GM23338 (cell line): ENCODE measurements around the gene ADGRV1.
"Not testable (repeated sequence)": the region's sequence is repeated elsewhere in the genome, so short reads cannot be mapped to it uniquely, and the experiment has no call there.

Experiments used
- CTCF ChIP-seq, 2 experiments: fragments of 200-600 bp in 1 of 2; sonication (generic) in 1 of 2; conservative IDR thresholded peaks; 2 replicates each; pipeline versions ENCODE4 v1.5.1 to v1.6.1; 2016 to 2017; ENCODE audit warnings: antibody characterized with exemption in 2 of 2, low read depth in 2 of 2, mild to moderate bottlenecking in 2 of 2, moderate library complexity in 1 of 2
- EZH2 ChIP-seq: fragments of 200-600 bp; sonication (generic); IDR thresholded peaks from one replicate; pipeline ENCODE4 v1.8.0; 2017; ENCODE audit warnings: antibody characterized with exemption, mild to moderate bottlenecking, low read depth; ENCODE audit not compliant: unreplicated experiment
- POLR2AphosphoS5 ChIP-seq: IDR thresholded peaks from 2 replicates; pipeline ENCODE4 v1.6.1; 2016; ENCODE audit warnings: antibody characterized with exemption, low read depth

GRCh38 chr5:90796919-90797318, 238.3 kb downstream of the ADGRV1 start:
- not testable (repeated sequence) for TF ChIP-seq POLR2AphosphoS5; CTCF (conservative IDR thresholded peaks at IDR 0.05; ENCODE audit: low read depth in 2 of 2); EZH2
